H7 (cell line): ENCODE results near the gene IL22RA1. TPM values are rescaled to one million over a fixed set of nuclear protein-coding genes. Genes with fewer than 3 reads are reported as not detected.

Experiments used
- DNase-seq: peaks from one replicate; pipeline ENCODE4 v3.0.0; 2012
- H3K27me3 ChIP-seq: 2 replicates; pipeline ENCODE4 v1.6.0; 2011; ENCODE audit warnings: mild to moderate bottlenecking, low read length; ENCODE audit not compliant: control insufficient read depth, insufficient read depth
- H3K36me3 ChIP-seq: replicated peaks from 2 replicates; pipeline ENCODE4 v1.5.1; 2011; ENCODE audit warnings: low read length; ENCODE audit not compliant: control insufficient read depth, insufficient read depth
- H3K4me3 ChIP-seq: 2 replicates; pipeline ENCODE4 v1.5.1; 2011; ENCODE audit warnings: low read depth, mild to moderate bottlenecking, control low read depth, low read length, moderate library complexity; ENCODE audit not compliant: insufficient read depth
- total RNA-seq: library from RNA; depleted of rRNA; stranded (reverse); fragments of >200 nt; shearing (Covaris generic); gene quantifications from 2 replicates; pipeline ENCODE4 v1.2.3, GENCODE V29; 2014

Gene IL22RA1
- total RNA-seq, 1 experiment from 2014 or later, result 0.10 TPM

DNA sequence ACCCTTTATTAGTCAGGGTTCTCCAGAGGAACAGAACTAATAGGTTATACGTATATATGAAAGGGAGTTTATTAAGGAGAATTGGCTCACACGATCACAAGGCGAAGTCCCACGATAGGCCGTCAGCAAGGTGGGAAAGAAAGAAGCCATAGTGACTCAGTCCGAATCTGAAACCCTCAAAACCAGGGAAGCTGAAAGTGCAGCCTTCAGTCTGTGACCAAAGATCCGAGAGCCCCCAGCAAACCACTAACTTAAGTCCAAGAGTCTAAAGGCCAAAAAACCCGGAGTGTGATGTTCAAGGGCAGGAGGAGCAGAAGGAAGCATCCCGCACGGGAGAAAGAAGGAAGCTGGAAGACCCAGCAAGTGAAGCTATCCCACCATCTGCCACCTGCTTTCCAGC is 34.2 kb upstream of the IL22RA1 start:
- no peak overlapping the region for H3K4me3 ChIP-seq
- H3K36me3 ChIP-seq, result peaks cover 4% of the 10 kb centered on the region
- no peak for DNase-seq
- no peaks in the 10 kb centered on the region for H3K27me3 ChIP-seq

DNA sequence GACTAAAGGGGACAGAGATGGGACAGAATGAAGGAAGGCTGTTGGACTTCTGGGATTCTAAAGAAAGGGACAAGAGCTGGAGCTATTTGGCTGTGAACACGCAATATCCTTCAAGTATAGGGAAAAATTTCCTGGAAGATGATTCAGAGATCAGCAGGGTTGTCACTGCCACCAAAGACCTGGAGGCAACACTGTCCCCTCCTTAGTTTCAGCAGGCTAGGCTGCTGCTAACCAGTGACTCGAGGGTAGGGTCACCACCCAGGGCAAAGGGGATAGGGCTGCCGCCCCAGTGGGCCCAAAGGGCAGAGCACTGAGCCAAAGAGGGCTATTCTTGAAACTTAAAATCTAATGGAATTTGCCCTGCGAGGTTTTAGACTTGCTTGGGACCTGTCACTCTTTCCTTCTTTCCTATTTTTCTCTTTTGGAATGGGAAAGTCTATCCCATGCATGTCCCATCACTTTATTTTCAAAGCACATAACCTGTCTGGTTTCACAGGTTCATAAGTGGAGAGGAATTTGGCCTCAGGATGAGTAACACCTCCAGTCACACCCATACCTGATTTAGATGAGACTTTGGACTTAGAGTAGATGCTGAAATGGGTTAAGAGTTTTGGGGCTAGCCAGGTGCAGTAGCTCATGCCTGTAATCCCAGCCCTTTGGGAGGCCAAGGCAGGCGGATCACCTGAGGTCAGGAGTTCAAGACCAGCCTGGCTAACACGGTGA is 32.3 kb upstream of the IL22RA1 start:
- H3K27me3 ChIP-seq, result no peaks in the 10 kb centered on the region
- no peak overlapping the region for H3K4me3 ChIP-seq
- H3K36me3 ChIP-seq, result peaks cover 4% of the 10 kb centered on the region
- no peak for DNase-seq

DNA sequence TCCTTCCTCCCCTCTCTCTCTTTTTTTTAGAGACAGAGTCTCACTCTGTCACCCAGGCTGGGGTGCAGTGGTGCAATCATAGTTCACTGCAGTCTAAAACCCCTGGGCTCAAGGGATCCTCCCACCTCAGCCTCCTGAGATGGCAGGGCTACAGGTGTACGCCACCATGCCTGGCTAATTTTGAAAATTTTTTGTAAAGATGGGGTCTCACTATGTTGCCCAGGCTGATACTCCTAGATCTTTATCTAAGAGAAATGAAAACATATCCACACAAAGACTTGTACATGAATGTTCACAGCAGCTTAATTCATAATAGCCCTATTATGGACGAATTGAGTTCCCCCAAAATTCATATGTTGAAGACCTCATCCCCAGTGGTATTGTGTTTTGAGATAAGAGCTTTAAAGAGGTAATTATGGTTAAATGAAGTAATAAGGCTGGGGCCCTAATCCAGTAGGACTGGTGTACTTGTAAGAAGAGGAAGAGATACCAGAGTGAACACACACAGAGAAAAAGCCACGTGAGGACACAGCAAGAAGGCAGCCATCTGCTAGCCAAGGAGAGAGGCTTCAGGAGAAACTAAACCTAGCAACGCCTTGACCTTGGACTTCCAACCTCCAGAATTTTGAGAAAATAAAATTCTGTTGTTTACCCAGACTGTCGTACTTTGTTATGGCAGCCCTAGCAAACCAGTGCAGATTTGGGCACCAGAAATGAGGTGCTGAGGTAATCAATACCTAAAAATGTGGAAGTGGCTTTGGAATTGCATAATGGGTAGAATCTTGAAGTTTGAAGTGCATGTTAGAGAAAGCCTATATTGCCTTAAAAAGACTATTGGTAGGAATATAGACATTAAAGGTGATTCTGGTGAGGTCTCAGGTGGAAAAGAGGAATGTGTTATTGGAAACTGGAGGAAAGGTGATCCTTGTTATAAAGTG is 31.0 kb upstream of the IL22RA1 start:
- no peak for DNase-seq
- H3K36me3 ChIP-seq, result peaks cover 2% of the 10 kb centered on the region; the same call in 1 of the 2 replicates
- H3K4me3 ChIP-seq, result no peak overlapping the region
- no peaks in the 10 kb centered on the region for H3K27me3 ChIP-seq

DNA sequence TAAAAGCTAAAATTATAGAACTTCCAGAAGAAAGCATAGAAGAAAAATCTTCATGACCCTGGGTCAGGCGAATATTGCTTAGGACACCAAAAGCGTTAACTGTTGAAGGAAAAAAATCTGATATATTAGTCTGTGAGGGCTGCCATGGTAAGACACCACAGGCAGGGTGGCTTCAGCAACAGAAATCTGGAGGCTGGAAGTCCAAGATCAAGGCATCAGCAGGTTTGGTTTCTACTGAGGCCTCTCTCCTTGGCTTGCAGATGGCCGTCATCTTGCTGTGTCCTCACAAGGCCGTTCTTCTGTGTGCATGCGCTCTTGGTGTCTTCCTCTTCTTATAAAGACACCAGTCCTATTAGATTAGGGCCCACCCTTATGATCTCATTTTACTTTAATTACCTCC is 29.7 kb upstream of the IL22RA1 start:
- Histone ChIP-seq H3K27me3 (no peaks in the 10 kb centered on the region), H3K4me3 (no peak overlapping the region), H3K36me3 (peaks cover 2% of the 10 kb centered on the region; the same call in 1 of the 2 replicates)
- no peak for DNase-seq

DNA sequence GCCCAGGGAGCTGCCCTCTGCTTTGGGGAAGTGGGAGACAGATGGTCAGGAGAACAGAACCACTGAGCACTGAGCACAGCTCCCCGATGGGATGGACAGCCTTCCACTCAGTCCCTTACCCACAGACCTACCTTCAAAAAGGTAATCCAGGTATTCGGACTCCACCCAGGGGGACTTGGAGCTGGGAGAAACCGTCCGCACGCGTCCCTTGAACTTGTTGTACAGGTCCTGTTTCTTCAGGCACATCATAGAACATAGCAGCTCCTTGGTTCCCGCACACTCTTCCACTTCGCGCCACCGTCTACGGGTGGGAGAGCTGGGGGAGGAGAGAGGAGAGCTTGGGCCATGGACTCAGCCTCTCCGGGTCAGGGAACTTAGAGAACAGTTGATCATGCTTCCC is 26.3 kb upstream of the IL22RA1 start:
- H3K27me3 ChIP-seq, result no peaks in the 10 kb centered on the region
- no peak overlapping the region for H3K4me3 ChIP-seq
- no peak for DNase-seq
- peaks cover 2% of the 10 kb centered on the region for H3K36me3 ChIP-seq

DNA sequence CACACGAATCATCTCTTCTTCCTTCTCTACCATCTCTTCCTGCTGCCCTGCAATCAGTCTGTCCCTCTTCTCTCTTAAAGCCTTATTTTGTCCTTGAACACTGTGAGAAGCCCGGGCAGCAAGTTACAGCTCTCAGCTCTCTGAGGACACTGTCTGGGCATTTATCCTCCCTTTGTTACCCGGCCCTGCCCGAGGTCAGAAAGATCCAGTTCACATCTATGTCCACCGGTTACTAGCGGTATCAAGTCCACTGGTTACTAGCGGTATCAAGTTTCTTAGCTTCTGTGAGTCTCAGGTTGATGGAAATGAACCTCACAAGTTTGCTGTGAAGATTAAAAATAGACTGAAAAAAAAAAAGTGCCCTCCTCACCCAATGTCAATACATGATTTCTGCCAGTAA is 25.3 kb upstream of the IL22RA1 start:
- Histone ChIP-seq H3K4me3 (no peak overlapping the region), H3K27me3 (no peaks in the 10 kb centered on the region), H3K36me3 (peaks cover 2% of the 10 kb centered on the region)
- DNase-seq, result no peak

DNA sequence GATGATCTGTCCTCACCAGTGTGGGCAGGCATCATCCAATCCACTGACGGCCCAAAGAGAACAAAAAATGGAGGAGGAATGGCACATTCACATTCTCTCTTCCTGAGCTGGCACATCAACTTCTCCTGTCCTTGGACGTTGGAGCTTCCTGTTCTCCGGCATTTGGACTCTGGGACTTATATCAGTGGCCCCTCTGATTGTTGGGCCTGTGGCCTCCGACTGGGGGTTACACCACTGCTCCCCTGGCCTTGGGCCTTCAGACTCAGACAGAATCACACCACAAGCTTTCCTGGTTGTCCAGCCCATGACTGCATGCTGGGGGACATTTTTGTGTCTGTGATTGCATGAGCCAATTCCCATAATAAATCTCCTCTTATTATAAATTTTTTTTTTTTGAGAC is 24.1 kb upstream of the IL22RA1 start:
- Histone ChIP-seq H3K4me3 (no peak overlapping the region), H3K36me3 (peaks cover 2% of the 10 kb centered on the region), H3K27me3 (no peaks in the 10 kb centered on the region)
- no peak for DNase-seq

DNA sequence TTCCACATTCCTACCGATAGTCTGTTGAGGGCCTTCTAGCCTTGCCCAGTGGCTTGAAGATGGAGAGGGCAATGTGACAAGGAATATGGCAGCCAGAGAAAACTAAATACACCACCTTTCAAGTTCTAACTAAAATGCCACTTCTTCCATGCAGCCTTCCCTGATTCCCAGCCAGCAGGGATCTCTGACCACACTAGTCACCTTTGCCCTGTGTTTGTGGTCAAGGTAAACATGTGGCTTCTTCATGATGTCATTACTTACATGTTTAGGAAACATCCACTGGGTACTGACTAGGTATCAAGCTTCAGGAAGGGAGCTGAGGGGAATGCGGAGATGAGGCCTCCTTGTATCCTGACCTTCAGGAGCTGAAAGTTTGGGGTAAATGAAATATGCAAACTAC is 22.6 kb upstream of the IL22RA1 start:
- Histone ChIP-seq H3K36me3 (peaks cover 2% of the 10 kb centered on the region), H3K4me3 (no peak overlapping the region), H3K27me3 (no peaks in the 10 kb centered on the region)
- no peak for DNase-seq

DNA sequence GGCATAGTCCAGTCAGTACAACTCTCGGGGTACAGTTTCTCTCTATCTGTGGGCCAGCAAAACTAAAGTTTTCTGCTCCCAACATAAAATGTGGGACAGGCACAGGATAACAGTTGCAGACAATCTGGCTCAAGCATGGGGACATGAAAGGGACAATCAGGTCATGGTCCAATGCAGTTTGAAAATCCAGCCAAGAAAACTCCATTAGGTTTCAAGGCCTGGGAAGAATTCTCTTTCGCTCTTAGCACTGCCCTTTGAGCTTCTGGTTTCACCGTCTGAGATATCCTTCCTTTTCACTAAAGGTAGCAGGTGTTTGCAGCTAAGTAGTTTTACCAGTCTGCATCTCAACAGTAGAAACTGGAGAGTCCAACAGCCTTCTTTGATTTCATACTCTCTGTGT is 21.1 kb upstream of the IL22RA1 start:
- no peaks in the 10 kb centered on the region; the same call in none of the 2 replicates for H3K36me3 ChIP-seq

DNA sequence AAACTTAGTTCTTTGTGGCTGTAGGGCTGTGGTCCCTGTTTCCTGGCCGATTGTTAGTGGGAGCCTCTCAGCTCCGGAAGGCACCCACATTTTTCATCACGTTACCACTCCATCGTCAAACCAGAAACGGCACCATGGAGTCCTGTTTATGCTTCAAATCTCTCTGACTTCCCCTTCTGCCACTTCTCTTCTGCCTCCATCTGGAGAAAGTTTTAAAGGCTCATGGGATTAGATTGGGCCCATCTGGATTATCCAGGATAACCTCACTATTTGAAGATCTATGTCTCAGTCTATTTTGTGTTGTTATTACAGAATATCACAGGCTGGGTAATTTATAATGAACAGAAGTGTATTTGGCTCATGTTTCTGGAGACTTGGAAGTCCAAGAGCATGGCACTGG is 19.3 kb upstream of the IL22RA1 start:
- no peak for DNase-seq
- no peak overlapping the region for H3K4me3 ChIP-seq
- H3K36me3 ChIP-seq, result peaks cover 3% of the 10 kb centered on the region
- no peaks in the 10 kb centered on the region for H3K27me3 ChIP-seq

More for the DNA sequence above, 21.1 kb upstream of the IL22RA1 start:
- DNase-seq, result no peak
- Histone ChIP-seq H3K27me3 (no peaks in the 10 kb centered on the region), H3K4me3 (no peak overlapping the region)

DNA sequence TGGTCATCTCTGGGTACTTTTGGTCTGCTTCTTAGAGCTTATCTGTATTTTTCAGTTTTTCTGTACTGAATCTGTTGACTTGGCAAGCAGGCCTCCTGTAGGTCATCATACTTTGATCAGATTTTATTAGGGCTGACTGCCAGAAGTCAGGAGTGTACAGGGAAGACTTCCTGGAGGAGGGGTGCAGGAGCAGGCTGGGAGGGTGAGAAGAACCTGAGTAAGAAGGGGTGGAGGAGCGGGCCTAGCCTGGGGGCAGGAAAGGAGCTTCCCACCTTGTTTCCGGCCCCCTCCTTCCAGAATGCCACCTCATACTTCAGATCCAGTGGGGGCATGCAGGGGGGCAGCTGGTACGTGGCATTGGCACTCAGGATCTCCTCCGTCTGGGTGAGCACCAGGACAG is 18.3 kb upstream of the IL22RA1 start:
- no peak for DNase-seq
- Histone ChIP-seq H3K4me3 (no peak overlapping the region), H3K27me3 (no peaks in the 10 kb centered on the region)

DNA sequence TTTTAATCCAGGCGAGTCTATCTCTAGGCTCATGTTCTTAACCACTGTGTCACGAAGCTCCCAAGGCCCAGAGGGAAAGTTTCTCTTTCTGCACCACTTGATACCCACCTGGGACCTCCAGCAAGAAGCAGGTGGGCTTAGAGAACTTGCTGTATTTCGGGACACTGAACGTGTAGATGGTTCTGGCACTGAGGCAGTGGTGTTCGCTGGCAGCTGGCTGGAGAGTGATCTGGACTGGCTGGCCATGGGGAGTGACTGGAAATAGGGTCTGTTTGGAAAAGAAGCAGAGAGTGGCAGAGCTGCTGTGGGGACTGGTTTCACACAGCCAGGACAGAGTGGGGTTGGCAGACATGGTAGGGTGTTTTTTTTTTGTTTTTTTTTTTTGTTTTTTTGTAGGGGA is 16.4 kb upstream of the IL22RA1 start:
- peaks cover 7% of the 10 kb centered on the region for H3K36me3 ChIP-seq
- no peak overlapping the region for H3K4me3 ChIP-seq
- no peaks in the 10 kb centered on the region for H3K27me3 ChIP-seq
- DNase-seq, result no peak

More for the DNA sequence above, 18.3 kb upstream of the IL22RA1 start:
- H3K36me3 ChIP-seq, result peaks cover 5% of the 10 kb centered on the region

DNA sequence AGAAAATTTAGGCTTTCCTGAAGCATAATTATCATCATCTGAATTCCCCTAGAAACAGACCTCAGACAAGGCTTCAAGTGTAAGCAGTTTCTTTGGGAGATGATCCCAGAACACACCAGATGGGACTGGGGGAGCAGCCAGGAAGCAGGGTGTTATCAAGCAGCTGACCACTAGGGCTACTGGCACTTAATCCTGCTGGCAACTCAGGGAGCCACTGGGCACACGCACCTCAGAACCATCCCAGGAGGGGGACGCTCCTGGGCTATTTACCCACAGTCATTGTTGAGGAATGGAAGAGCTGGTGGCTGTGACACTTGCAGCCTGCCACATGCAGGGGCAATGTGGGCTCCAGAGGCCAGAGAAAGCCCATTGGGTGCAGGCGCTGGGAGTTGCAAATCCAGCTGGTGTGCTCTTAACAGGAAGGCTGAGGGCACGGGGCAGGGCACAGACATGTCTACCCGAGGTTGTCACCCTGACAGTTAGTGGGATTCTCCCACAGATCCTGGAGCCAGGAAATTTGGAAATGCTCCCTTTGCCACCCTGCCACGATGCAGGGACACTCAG is 15.1 kb upstream of the IL22RA1 start:
- peaks cover 7% of the 10 kb centered on the region for H3K36me3 ChIP-seq
- H3K27me3 ChIP-seq, result no peaks in the 10 kb centered on the region
- peak; percentile 63 for DNase-seq
- H3K4me3 ChIP-seq, result no peak overlapping the region

DNA sequence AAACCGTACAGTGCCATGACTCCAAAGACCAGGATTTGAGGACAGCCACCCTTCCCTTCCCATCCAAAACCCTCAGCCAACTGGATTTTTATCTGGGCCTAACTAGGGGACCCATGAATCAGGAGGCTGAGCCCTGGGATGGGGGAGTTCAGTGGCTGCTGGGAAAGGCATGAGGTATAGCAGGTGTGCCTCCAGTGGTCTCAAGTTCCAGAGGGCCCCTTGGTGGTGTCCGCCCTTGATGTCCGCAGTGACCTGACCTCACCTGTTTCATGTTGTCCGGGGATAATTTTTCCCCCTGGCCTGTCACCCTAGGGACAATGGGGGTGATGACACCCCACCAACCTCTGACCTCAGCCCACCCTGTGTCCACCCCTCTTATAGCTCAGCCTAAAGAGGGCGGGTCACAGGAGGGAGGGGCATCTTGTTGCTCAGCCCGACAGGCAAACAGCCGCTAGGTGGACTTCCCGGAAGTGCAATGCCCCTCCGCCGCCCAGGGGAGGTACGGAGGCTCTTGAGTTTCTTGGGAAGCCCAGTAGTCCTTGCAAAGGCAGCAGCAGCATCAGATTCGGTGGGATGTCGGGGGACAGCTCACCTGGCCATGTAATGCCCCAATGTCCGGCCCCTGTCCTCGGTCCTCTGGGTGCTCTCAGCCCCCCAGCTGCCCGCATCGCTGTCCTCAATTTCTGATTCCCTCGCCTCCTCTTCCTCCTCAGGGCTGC is 13.8 kb upstream of the IL22RA1 start:
- Histone ChIP-seq H3K36me3 (peaks cover 7% of the 10 kb centered on the region), H3K27me3 (no peaks in the 10 kb centered on the region), H3K4me3 (no peak overlapping the region)
- DNase-seq, result no peak
